Urothelium cell line (cell line): ENCODE results near the gene GABRG3.

Source experiments
- DNase-seq: peaks from one replicate; pipeline ENCODE4 v3.0.0; 2011; ENCODE audit warnings: low spot score, mixed read lengths
- FAIRE-seq: peaks from 2 replicates; lab custom pipeline; 2011; peaks lifted over from hg19 to GRCh38; lab: Jason Lieb, UNC

GABRG3 gene

DNA sequence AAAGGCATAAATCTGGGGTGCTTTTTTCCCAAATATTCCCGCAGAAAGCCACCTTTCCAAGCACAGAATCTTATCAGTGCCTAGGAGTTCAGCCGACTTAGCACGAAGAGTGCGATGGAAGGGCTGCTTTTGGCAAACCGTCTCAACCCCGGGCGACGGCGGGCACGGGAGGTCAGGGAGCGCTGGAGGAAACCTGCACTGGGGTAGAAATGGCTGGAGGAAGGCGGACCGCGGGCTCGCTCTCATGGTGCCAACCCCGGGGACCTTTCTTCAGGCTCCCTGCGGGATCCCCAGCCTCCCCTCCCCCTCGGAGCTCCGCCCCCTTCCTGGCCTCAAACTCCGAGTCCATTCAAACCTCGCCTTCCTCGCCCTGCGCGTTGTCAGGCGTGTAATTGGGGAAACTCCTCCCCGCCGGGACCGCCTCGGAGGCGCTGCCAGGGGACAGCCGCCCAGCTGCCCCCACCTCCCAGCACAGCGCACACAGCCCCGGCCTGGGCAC lies at the start of gene GABRG3:
Gene GABRG3, plus strand, starts transcription at position 470 of the 499 bp plus-strand sequence.
- peak; percentile 85 for DNase-seq
- no peak for FAIRE-seq

DNA sequence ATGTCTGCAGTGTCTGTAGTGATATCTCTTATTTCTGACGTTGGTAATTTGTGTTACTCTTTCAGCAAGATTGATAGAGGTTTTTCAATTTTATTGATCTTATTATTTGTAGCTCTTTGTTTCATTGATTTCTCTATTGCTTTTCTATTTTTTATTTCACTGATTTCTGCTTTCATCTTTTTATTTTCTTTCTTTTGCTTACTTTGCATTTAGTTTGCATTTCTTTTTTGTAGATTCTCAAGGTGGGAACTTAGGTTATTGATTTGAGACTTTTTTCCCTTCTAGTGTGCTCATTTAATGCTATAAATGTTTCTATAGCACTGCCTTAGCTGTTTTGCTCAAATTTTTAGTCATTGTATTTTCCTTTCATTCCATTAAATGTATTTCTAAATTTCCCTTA lies 49.5 kb upstream of the GABRG3 start:
- FAIRE-seq = no peak
- no peak for DNase-seq

GRCh38 chr15:26926081-26926480 lies 44.9 kb upstream of the GABRG3 start:
- no peak for FAIRE-seq
- no peak for DNase-seq

DNA sequence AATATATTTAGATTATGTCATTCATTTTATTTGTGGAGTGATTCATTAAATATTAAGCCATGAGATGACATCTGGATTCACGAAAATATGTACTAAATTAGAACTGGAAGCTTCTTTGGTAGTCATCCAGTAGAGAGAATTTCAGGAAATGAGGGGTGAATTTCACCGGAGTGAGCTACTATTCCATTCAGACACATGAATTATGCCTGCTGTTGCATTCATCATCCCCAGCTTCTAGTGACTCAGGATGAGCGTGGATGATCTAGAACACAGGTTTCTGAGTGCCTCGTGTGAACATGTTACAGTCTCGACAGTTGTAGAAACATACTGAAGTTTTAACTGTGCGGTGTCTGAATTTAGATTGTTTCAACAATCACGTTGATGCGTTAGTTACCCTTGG lies 42.9 kb upstream of the GABRG3 start:
- DNase-seq (no peak), FAIRE-seq (no peak)

GRCh38 chr15:26929588-26929987 lies 41.4 kb upstream of the GABRG3 start:
- DNase-seq = no peak

DNA sequence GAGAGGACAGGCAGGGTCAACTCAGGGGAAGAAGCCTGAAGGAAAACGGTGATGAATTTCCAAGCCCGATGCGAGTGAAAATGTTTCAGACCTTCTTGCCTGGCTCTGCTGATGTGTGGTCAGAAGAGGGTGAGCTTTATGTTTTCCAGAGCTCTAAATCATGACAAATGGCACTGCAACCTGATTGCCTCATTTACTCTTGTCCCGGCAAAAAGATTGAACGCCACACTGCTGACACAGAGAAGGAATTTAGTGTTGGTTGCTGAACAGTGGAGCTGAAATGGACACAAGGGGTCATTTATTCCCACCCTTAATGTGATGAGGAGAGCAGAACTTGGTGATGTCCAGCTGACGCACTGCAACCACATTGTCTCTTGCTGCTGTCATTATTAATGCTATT lies 36.1 kb upstream of the GABRG3 start:
- DNase-seq = no peak
- FAIRE-seq = no peak

More at GRCh38 chr15:26929588-26929987, 41.4 kb upstream of the GABRG3 start:
- no peak for FAIRE-seq

DNA sequence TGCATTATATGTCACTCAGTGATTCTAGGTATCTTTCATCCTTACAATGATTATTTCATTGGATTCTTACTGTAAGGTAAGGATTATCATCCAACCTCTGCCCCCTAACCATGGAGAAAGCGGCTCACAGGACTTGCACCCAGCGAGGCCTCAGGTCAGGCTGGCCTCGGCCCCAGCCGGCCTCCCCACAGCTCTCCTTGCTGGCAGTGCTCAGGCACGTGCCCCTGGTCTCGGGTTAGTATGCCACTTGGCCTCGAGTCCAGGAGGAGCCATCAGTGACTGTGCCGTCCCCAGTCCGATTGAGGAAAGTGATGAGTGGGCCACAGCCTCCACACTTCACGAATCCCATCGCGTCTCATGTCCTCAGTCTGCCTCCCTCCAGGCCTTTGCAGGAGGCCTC lies 35.7 kb upstream of the GABRG3 start:
- FAIRE-seq (no peak), DNase-seq (no peak)

- FAIRE-seq = no peak
- DNase-seq = no peak
These were observed 34.5 kb upstream of the GABRG3 start for GRCh38 chr15:26936502-26936901.

- DNase-seq (no peak), FAIRE-seq (no peak)
These were observed 33.8 kb upstream of the GABRG3 start for GRCh38 chr15:26937134-26937533.

GRCh38 chr15:26939398-26939797 lies 31.6 kb upstream of the GABRG3 start:
- no peak for FAIRE-seq
- DNase-seq = no peak

- DNase-seq = no peak
- no peak for FAIRE-seq
These were observed 29.5 kb upstream of the GABRG3 start for GRCh38 chr15:26941489-26941888.

GRCh38 chr15:26943866-26944265 lies 27.1 kb upstream of the GABRG3 start:
- DNase-seq (no peak), FAIRE-seq (no peak)

GRCh38 chr15:26945046-26945445 lies 25.9 kb upstream of the GABRG3 start:
- no peak for DNase-seq
- FAIRE-seq = no peak

DNA sequence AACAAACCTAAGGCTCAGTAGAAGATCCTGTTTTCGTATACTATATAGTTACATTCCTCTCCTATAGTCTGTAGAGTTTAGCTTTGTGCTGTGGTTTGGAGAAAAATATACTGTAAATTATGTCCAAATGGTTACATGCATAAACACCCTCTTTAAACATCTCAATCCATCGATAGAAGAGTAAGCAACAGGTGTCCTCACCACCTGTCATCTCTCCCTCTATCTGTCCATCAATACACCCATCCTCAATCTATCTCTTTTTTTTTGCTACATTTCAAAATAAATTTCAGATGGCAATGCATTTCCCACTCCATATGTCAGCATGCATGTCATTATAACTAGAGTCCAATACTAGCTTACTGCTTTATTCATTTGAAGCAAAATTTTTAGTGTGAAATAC lies 21.0 kb upstream of the GABRG3 start:
- FAIRE-seq (no peak), DNase-seq (no peak)

DNA sequence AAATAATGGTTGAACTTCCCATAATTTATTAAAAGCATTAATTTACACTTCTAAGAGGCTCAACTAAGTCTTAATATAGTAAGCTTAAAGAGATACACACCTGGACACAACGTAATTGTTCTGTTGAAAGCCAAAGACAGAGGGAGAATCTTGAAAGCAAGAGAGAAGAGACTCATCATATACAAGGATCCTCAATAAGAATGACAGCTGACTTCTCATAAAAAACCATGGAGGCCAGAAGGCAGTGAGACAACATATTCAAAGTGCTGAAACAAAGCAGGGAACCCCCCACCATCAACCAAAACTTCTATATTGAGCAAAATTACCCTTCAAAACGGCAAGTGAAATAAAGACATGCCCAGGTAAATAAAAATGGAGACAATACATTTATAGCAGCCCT lies 16.6 kb upstream of the GABRG3 start:
- no peak for FAIRE-seq
- no peak for DNase-seq

- DNase-seq = peak; percentile 63
- FAIRE-seq = no peak
These were observed 3.2 kb upstream of the GABRG3 start for GRCh38 chr15:26967719-26968269.

- FAIRE-seq (no peak), DNase-seq (no peak)
These were observed 2.2 kb upstream of the GABRG3 start for GRCh38 chr15:26968806-26969205.

DNA sequence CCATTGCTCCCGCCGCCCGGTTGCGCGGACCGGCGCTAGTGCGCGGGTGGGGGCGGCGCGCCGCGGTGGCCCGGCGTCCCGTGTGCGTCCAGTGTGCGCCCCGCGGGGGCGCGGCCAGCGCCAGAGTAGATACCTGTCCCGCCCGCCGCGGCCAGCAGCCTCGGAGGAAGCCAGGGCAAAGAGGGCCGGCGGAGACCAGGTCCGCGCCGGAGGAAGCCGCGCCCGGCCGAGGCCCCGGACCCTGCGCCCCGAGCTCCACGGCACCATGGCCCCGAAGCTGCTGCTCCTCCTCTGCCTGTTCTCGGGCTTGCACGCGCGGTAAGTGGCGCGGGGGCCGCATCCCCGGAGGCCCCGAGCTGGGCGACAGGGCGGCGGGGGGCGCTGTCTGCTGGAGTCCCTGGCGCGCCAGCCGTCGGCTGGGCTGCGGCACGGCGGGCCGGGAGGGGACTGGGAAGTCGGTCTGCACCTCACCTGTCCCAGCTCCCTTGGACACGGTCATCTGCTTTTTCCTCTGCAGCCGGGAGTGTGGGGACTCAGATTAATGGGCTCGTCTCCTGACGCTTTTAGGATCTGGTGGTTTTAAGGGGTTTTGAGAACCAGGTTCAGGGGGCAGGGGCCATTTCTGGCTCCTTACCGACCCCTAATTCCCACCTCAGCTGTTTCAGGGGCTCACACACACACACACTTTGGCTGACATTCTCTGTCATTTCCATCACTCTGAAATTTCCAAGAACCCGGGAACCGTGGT lies 464 bp downstream of the GABRG3 start:
- FAIRE-seq = no peak
- peak; percentile 66 for DNase-seq

GRCh38 chr15:26972636-26973035 lies 1.7 kb downstream of the GABRG3 start:
- DNase-seq = peak; percentile 45

DNA sequence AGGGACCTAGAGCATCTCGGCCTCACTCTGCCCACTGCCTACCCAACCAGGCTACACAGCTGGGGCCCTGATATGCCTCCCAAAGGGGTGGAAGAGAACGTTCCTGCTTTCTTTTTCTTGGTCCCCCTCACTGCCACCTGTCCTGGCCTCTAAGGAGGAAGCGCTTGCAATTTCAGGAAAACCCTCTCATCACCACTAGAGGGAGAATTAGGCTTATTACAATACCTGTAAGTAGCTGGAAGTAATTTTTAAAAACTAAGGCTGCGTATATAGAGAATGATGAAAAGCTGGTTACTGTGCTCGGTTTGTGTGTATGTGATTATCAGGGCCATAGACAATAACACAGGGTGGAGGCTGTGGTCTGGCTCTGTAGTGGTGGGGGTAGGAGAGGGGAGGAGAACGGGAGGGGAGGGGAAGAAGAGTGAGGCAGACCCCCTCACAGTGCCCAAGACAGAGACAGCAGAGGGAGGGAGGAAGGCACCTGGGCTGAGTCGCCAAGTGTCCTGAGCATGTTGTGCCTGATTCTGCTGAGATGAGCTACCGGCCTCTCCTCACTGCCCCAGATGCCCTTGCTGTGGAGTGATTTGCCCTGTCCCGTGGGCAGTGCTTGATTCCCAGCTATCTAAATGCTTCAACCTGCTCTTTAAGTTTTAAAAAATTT lies 3.3 kb downstream of the GABRG3 start:
- FAIRE-seq (no peak), DNase-seq (peak; percentile 33)

More at GRCh38 chr15:26972636-26973035, 1.7 kb downstream of the GABRG3 start:
- no peak for FAIRE-seq

- no peak for DNase-seq
- FAIRE-seq = no peak
These were observed 10.5 kb downstream of the GABRG3 start for GRCh38 chr15:26981492-26981891.

GRCh38 chr15:26983822-26984221 lies 12.8 kb downstream of the GABRG3 start:
- FAIRE-seq = no peak
- no peak for DNase-seq
